ENCODE measurements around the gene DSE. TPM values are rescaled to one million over a fixed set of nuclear protein-coding genes. Genes with fewer than 3 reads are reported as not detected.

Gene DSE
- total RNA-seq, 4 donors from 2014 or later, result 71.2 to 129 (median 119) TPM

DNA sequence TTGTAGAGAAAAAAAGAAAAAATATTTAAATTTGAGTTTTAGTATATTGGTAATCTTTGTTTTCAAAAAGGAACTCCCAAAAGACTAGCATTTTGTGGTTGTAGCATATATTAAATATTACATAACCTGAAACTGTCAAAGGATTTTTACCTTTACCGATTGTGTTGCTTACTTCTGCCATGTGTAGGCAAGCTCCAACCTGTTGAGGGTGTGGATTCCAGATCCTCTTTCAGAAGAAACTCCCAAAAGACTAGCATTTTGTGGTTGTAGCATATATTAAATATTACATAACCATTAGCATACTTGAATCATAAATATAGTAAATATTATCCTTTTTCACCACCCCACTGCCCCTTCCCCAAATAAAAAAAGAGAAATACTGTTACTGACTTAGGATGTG is 3.2 kb downstream of the DSE start:
- TF ChIP-seq, protein P1, sequence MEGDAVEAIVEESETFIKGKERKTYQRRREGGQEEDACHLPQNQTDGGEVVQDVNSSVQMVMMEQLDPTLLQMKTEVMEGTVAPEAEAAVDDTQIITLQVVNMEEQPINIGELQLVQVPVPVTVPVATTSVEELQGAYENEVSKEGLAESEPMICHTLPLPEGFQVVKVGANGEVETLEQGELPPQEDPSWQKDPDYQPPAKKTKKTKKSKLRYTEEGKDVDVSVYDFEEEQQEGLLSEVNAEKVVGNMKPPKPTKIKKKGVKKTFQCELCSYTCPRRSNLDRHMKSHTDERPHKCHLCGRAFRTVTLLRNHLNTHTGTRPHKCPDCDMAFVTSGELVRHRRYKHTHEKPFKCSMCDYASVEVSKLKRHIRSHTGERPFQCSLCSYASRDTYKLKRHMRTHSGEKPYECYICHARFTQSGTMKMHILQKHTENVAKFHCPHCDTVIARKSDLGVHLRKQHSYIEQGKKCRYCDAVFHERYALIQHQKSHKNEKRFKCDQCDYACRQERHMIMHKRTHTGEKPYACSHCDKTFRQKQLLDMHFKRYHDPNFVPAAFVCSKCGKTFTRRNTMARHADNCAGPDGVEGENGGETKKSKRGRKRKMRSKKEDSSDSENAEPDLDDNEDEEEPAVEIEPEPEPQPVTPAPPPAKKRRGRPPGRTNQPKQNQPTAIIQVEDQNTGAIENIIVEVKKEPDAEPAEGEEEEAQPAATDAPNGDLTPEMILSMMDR (IDR thresholded peaks at IDR 0.05; ENCODE audit: low read depth), result no peak

DNA sequence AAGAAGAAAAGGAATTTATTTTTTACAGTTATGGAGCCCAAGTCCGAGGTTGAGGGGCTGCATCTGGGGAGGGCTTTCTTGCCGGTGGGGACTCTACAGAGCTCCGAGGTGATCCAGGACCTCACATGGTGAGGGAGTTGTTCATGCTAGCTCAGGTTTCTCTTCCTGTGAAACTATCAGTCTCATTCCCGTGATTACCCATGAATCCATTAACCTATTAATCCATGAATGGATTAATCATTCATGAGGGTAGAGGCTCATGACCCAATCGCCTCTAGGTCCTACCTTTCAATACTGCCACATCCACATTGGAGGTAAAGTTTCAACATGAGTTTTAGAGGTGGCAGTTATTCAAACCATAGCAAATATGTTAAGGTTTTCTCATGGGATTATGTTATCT is 3.8 kb downstream of the DSE start:
- TF ChIP-seq, protein P1 (IDR thresholded peaks at IDR 0.05; ENCODE audit: low read depth), result no peak

DNA sequence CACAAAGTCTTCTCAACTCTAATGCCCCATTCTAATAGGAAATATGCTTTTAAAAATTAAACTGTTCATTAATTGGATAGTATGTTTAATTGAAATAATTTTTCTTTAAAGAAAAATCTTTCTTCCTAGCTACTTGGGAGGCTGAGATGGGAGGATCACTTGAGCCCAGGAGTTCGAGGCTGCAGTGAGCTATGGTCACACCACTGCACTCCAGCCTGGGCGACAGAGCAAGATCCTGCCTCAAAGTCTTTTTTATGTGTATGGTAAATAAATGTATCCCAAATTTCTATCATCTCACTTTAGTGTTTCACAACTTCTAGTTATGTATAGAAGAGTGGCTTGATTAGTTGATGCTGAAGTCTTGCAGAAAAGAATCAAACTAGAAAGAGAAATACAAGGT is 4.5 kb downstream of the DSE start:
- TF ChIP-seq, protein P1 (IDR thresholded peaks at IDR 0.05; ENCODE audit: low read depth), result no peak

DNA sequence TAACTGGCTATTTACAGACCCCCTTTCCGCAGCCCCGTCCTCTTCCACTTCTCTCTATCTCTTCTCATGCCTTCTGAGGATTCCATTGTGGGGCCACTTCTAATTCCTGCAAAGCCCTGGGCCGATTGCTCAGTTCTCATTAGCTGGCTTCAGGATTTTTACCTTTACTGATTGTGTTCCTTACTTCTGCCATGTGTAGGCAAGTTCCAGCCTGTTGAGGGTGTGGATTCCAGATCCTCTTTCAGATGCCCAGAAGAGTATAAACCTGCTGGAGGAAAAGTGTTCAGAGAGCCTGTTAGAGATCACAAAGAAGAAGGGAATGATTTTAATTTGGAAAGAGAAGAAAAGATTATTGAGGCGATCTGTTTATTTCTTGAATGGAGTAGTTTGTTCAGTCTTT is 5.4 kb downstream of the DSE start:
- TF ChIP-seq, protein P1 (IDR thresholded peaks at IDR 0.05; ENCODE audit: low read depth), result no peak

DNA sequence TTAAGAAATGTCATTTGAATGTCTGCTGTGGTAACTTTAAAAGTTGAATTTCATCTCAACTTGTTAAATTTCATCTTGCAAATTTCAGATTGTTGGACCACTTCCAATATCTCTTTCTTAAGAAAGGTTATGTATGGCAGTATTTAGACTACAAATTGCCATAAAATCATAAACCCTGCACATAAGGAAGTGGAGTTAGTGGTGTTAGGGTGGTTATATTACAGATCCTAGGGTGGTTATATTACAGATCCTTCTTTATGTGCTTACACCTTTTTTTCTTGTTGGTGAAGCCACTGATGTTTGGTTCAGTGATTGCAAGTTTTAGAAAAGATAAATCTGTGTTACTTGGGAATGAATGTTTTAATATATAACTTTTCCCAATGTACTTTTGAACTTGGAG is 9.0 kb downstream of the DSE start:
- TF ChIP-seq, protein P1 (IDR thresholded peaks at IDR 0.05; ENCODE audit: low read depth), result no peak

DNA sequence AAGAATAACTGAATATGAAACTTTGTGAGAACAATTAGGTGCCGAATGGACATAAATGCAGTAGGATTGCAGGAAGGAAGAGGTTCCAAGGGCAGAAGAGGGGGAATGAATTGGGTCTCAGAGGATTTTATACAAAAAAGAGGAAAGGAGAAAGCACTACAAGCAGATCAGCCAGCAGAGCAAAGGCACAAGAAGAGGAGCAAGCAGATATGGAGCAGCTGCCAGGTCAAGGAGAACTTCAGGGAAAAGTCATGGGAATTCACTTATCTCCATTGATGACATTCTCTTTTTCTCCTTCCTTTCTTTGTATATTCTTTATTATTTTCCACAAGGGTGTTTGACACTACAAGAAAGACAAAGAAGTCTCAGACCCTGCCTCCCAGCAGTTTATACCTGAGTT is 9.6 kb downstream of the DSE start:
- TF ChIP-seq, protein P1 (IDR thresholded peaks at IDR 0.05; ENCODE audit: low read depth), result no peak

DNA sequence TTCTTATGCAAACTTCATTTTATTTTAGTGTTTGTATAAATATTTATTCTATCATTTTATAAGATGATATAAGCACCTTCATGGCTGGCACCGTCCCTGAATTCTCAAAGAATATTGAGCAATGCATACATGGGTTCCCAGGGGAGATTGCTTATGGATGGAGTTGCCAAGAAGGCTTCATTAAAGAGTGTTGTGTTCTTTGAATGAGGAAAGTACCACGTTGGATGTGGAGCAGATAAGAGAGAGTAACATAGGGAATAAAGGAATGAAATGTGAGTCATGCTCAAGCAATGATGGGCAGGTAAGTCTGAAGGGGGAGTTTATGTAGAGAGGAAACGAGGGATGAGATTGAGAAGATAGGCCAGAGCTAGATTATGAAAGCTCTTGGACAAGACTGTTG is 10.3 kb downstream of the DSE start:
- TF ChIP-seq, protein P1 (IDR thresholded peaks at IDR 0.05; ENCODE audit: low read depth), result no peak

Data from subcutaneous adipose tissue (tissue), 4 donors.